CD14-positive monocyte (primary cell): Measurements from ENCODE around the gene C9orf50. TPM values are rescaled to one million over a fixed set of nuclear protein-coding genes. Genes with fewer than 3 reads are reported as not detected.

Source experiments
- DNase-seq, 3 donors: peaks; one replicate each; pipeline ENCODE4 v3.0.0-alpha.2; 2011 to 2022
- H2AFZ ChIP-seq: 2 replicates; pipeline ENCODE4 v1.6.0; 2012; ENCODE audit warnings: mild to moderate bottlenecking, low read depth, low read length, inconsistent platforms; ENCODE audit not compliant: insufficient read depth, poor library complexity, severe bottlenecking
- H3K27ac ChIP-seq, 2 donors: 1 replicate in 1 of 2; 2 replicates in 1 of 2; pipeline ENCODE4 v1.5.1; 2012 to 2013; ENCODE audit warnings: low read length in 2 of 2, control low read depth in 1 of 2, inconsistent platforms in 1 of 2, low read depth in 1 of 2, mild to moderate bottlenecking in 1 of 2
- H3K27me3 ChIP-seq, 2 donors: one replicate each; pipeline versions ENCODE4 v1.6.0 to v1.6.1; 2011 to 2013; ENCODE audit warnings: low read length in 2 of 2; ENCODE audit not compliant: control insufficient read depth in 2 of 2, insufficient read depth in 2 of 2
- H3K36me3 ChIP-seq, 2 donors: replicated peaks in 1 of 2; 1 replicate in 1 of 2; 2 replicates in 1 of 2; pipeline versions ENCODE4 v1.5.1 to v1.6.1; 2012 to 2013; ENCODE audit warnings: low read length in 2 of 2, control low read depth in 1 of 2, inconsistent platforms in 1 of 2, mild to moderate bottlenecking in 1 of 2; ENCODE audit not compliant: insufficient read depth in 2 of 2, control insufficient read depth in 1 of 2
- H3K4me1 ChIP-seq, 2 donors: 1 replicate in 1 of 2; 2 replicates in 1 of 2; pipeline versions ENCODE4 v1.5.1 to v1.6.1; 2012 to 2013; ENCODE audit warnings: low read length in 2 of 2, control low read depth in 1 of 2, inconsistent platforms in 1 of 2, mild to moderate bottlenecking in 1 of 2, moderate library complexity in 1 of 2; ENCODE audit not compliant: insufficient read depth in 2 of 2, control insufficient read depth in 1 of 2
- H3K4me2 ChIP-seq: replicated peaks from 2 replicates; pipeline ENCODE3; 2012; ENCODE audit warnings: low read length, moderate library complexity, mild to moderate bottlenecking; ENCODE audit not compliant: poor library complexity, severe bottlenecking; ENCODE audit errors: extremely low read depth
- H3K4me3 ChIP-seq, 3 experiments: fragments of 200-600 bp in 1 of 3; sonication (generic) in 1 of 3; replicated peaks in 1 of 3; 1 replicate in 2 of 3; 2 replicates in 1 of 3; pipeline ENCODE4 v1.5.1; 2011 to 2013; ENCODE audit warnings: low read length in 3 of 3, mild to moderate bottlenecking in 3 of 3, control low read depth in 2 of 3, low read depth in 2 of 3, inconsistent platforms in 1 of 3, moderate library complexity in 1 of 3
- H3K79me2 ChIP-seq: 2 replicates; pipeline ENCODE4 v1.6.0; 2012; ENCODE audit warnings: mild to moderate bottlenecking, control low read depth, inconsistent platforms, low read length, moderate library complexity; ENCODE audit not compliant: insufficient read depth
- H3K9ac ChIP-seq: 2 replicates; pipeline ENCODE4 v1.6.0; 2017; ENCODE audit warnings: low read length, mild to moderate bottlenecking; ENCODE audit not compliant: insufficient read depth, poor library complexity, severe bottlenecking
- H3K9me3 ChIP-seq, 2 donors: replicated peaks in 1 of 2; 1 replicate in 1 of 2; 2 replicates in 1 of 2; pipeline versions ENCODE4 v1.5.1 to v1.6.1; 2012 to 2013; ENCODE audit warnings: low read length in 2 of 2, control low read depth in 1 of 2; ENCODE audit not compliant: control insufficient read depth in 1 of 2, insufficient read depth in 1 of 2
- H4K20me1 ChIP-seq: 2 replicates; pipeline ENCODE4 v1.6.0; 2012; ENCODE audit warnings: mild to moderate bottlenecking, low read length, control low read depth, moderate library complexity; ENCODE audit not compliant: insufficient read depth
- H3K27ac Mint-ChIP-seq, 7 donors: one replicate each; pipeline ENCODE4 v1.8.0; 2020; ENCODE audit warnings: mild to moderate bottlenecking in 7 of 7, mixed read lengths in 7 of 7, moderate library complexity in 6 of 7, inconsistent platforms in 2 of 7
- H3K27me3 Mint-ChIP-seq, 3 donors: one replicate each; pipeline ENCODE4 v1.8.0; 2021 to 2022; ENCODE audit warnings: low read depth in 3 of 3, mild to moderate bottlenecking in 3 of 3, mixed read lengths in 3 of 3, moderate library complexity in 3 of 3, inconsistent platforms in 1 of 3
- H3K36me3 Mint-ChIP-seq, 2 donors: one replicate each; pipeline ENCODE4 v1.8.0; 2020; ENCODE audit warnings: mixed read lengths in 2 of 2, inconsistent platforms in 1 of 2, mild to moderate bottlenecking in 1 of 2
- H3K4me1 Mint-ChIP-seq: one replicate; pipeline ENCODE4 v1.8.0; 2020; ENCODE audit warnings: mild to moderate bottlenecking, mixed read lengths
- H3K4me3 Mint-ChIP-seq, 2 donors: one replicate each; pipeline ENCODE4 v1.8.0; 2020; ENCODE audit warnings: mild to moderate bottlenecking in 2 of 2, mixed read lengths in 2 of 2, moderate library complexity in 1 of 2
- H3K9me3 Mint-ChIP-seq, 7 donors: one replicate each; pipeline ENCODE4 v1.8.0; 2020 to 2022; ENCODE audit warnings: mixed read lengths in 7 of 7, mild to moderate bottlenecking in 6 of 7, moderate library complexity in 6 of 7, inconsistent platforms in 2 of 7
- WGBS: methylation state at CpG from one replicate; pipeline ENCODE4 v1.1.5; 2013; ENCODE audit warnings: missing lambda C conversion rate; ENCODE audit not compliant: insufficient coverage; 5-methylcytosine and 5-hydroxymethylcytosine counted together
- intact Hi-C, 2 donors: fragments of 100-400 bp; cut with micrococcal nuclease; formaldehyde crosslinking; loops; one replicate each; pipeline versions ENCODE4 v1.15.0 to v1.15.1; 2023
- polyA plus RNA-seq, 3 donors: library from polyadenylated mRNA; depleted of rRNA in 1 of 3; unstranded in 2 of 3; stranded (reverse) in 1 of 3; fragments of 300-500 nt in 2 of 3; fragments of >200 nt in 1 of 3; fragmentation: Illumina TruSeq in 2 of 3; gene quantifications; 1 replicate in 2 of 3; 2 replicates in 1 of 3; pipeline ENCODE4 v1.2.3, GENCODE V29; 2012 to 2021
- TF ChIP-seq, protein P1 (sequence below): fragments of 200-600 bp; IDR thresholded peaks from one replicate; pipeline ENCODE4 v1.8.0; 2022; ENCODE audit warnings: antibody characterized with exemption, mild to moderate bottlenecking

Gene C9orf50
- polyA plus RNA-seq, 3 donors: not detected

DNA sequence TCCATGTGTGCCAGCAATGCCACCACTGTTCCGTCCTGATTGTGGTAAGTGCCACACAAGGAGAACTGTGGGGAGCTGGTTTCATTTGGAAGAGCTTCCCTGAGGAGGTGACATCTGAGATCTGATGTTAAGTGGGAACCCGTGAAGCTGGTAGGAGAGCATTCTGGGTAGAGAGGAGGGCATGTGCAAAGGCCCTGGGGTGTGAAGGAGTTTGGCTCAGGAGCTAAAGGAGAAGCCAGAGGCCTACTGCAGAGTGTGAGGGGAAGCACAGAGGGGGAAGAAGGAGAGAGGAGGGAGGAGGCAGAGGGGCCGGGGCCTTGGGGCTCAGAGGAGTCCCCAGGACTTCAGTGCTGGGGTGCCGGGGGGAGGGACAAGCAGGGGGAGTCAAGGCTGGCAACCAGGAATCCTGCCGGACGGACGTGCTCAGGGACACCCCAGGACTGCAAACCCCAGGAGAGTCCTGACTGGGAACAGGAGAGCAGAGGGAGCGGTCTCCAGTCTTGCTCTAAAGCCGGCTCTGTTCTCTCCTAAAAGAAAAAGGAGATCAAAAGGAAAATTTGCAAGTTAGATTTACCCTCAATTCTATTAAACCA lies 19.7 kb downstream of the C9orf50 start:
- no peaks in the 10 kb centered on the region for H3K27me3 ChIP-seq
- H3K4me2 ChIP-seq: no peak overlapping the region
- Mint-ChIP-seq H3K9me3 (no peaks in the 10 kb centered on the region), H3K27ac (peak overlapping the region in 2 of 7 donors; percentile 38 to 60), H3K27me3 (peaks cover 5 to 13% (median 5%) of the 10 kb centered on the region in 3 donors), H3K4me1 (peaks cover 38% of the 10 kb centered on the region), H3K4me3 (no peak overlapping the region), H3K36me3 (peaks cover 2 to 5% of the 10 kb centered on the region in 2 donors)
- no peak overlapping the region for H3K9ac ChIP-seq
- DNase-seq: no peak
- H3K9me3 ChIP-seq: no peaks in the 10 kb centered on the region
- H4K20me1 ChIP-seq: no peaks in the 10 kb centered on the region
- no peaks in the 10 kb centered on the region for H3K79me2 ChIP-seq
- H3K4me1 ChIP-seq: peaks cover 37 to 39% of the 10 kb centered on the region in 2 donors
- H3K4me3 ChIP-seq: no peak overlapping the region
- intact Hi-C loops: loop anchor here in 1 of 2 donors (10.0 kb wide), 1 partner anchor 106 kb away; no protein-coding TSS in a partner anchor
- 89% methylated on average over 4 of the region's 9 CpGs for WGBS
- TF ChIP-seq, protein P1, sequence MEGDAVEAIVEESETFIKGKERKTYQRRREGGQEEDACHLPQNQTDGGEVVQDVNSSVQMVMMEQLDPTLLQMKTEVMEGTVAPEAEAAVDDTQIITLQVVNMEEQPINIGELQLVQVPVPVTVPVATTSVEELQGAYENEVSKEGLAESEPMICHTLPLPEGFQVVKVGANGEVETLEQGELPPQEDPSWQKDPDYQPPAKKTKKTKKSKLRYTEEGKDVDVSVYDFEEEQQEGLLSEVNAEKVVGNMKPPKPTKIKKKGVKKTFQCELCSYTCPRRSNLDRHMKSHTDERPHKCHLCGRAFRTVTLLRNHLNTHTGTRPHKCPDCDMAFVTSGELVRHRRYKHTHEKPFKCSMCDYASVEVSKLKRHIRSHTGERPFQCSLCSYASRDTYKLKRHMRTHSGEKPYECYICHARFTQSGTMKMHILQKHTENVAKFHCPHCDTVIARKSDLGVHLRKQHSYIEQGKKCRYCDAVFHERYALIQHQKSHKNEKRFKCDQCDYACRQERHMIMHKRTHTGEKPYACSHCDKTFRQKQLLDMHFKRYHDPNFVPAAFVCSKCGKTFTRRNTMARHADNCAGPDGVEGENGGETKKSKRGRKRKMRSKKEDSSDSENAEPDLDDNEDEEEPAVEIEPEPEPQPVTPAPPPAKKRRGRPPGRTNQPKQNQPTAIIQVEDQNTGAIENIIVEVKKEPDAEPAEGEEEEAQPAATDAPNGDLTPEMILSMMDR: no peak
- no peak overlapping the region for H3K27ac ChIP-seq
- H2AFZ ChIP-seq: no peak overlapping the region
- H3K36me3 ChIP-seq: no peaks in the 10 kb centered on the region

DNA sequence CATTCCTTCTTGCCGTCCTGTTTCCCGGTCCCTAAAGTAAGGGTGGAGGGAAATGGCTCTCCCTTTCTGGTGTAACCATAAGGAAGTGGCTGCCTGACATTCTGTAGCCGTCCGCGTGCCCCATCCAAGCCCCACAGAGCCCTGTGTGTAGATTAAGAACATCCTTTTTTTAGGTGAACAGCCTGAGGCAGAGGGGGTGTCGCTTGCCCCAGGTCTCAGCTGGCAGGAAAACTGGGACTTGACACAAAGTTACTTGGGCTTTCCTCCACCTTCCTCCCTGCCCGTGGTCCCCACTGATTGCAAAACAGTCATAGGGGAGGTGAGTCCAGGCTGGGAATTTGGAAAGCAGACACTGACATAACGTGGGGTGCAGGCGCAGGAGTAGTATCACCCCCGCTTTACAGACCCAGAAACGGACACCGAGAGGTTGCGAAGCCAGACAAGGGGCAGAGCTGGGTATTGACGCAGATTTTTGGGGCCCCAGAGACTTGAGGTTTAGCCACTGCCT lies 22.8 kb downstream of the C9orf50 start:
- no peak for DNase-seq
- peak overlapping the region; percentile 77 for H3K4me2 ChIP-seq
- no peaks in the 10 kb centered on the region for H3K79me2 ChIP-seq
- Mint-ChIP-seq H3K4me3 (peak overlapping the region; percentile 69 to 77), H3K27ac (peak overlapping the region in 2 of 7 donors; percentile 8 to 21), H3K9me3 (no peaks in the 10 kb centered on the region), H3K36me3 (peaks cover 2 to 5% of the 10 kb centered on the region in 2 donors), H3K27me3 (peaks cover 7 to 18% (median 17%) of the 10 kb centered on the region in 3 donors), H3K4me1 (peaks cover 60% of the 10 kb centered on the region)
- 43% methylated on average over 8 of the region's 14 CpGs for WGBS
- H2AFZ ChIP-seq: peak overlapping the region; percentile 73
- peak overlapping the region in 2 of 3 experiments; percentile 30 to 64 for H3K4me3 ChIP-seq
- no peaks in the 10 kb centered on the region for H3K27me3 ChIP-seq
- H3K9me3 ChIP-seq: no peaks in the 10 kb centered on the region
- no peaks in the 10 kb centered on the region for H3K36me3 ChIP-seq
- H3K4me1 ChIP-seq: peaks cover 64 to 66% of the 10 kb centered on the region in 2 donors
- no peaks in the 10 kb centered on the region for H4K20me1 ChIP-seq
- TF ChIP-seq, protein P1: no peak
- H3K27ac ChIP-seq: no peak overlapping the region
- no peak overlapping the region for H3K9ac ChIP-seq
- intact Hi-C loops: no loop called here
